Activated naive CD8-positive, alpha-beta T cell treated with anti-CD3 and anti-CD28 coated beads, Interleukin-2, amount 50 U/mL, for 16 hours (primary cell): ENCODE data around the gene WWC2.

Source experiments
- DNase-seq: peaks from one replicate; pipeline ENCODE4 v3.0.0-alpha.2; 2020; ENCODE audit warnings: low read depth, low spot score

Gene WWC2

DNA sequence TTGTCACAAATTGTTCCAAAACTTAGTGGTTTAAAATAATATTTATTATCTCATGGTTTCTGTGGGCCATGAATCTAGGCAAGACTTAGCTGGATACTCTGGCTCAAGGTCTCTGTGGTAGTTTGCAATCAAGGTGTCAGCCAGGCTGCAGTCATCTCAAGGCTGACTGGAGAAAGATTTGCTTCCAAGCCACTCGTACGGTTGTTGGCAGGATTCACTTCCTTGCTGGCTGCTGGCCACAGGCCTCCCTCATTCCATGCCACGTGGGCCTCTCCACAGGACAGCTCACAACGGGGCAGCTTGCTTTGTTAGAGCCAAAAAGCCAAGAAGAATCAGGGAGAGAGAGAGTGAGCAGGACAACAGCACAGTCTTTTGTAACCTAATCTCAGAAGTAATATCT is 101.4 kb downstream of the WWC2 start:
- DNase-seq, result no peak

GRCh38 chr4:183201331-183201730 is 102.3 kb downstream of the WWC2 start:
- no peak for DNase-seq

DNA sequence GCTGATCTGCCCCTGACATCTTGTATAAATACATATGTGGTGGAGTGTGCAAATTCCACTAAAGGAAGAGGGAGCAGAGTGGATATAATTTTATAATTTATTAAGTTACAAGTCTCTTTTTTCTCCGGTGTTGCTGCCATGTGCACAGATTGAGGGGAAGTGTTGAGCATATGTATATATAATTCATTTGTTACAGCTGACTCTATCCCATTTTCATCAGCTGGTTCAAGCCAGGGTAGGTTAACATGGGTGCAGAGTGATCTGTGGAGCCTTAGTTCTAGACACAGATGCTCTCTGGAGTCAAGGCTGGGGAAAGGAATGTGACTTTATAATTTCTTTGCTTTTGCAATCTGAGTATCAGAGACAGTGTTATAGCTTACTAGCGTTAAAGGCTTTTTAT is 103.5 kb downstream of the WWC2 start:
- DNase-seq, result no peak

GRCh38 chr4:183204793-183205192 is 105.7 kb downstream of the WWC2 start:
- no peak for DNase-seq

DNA sequence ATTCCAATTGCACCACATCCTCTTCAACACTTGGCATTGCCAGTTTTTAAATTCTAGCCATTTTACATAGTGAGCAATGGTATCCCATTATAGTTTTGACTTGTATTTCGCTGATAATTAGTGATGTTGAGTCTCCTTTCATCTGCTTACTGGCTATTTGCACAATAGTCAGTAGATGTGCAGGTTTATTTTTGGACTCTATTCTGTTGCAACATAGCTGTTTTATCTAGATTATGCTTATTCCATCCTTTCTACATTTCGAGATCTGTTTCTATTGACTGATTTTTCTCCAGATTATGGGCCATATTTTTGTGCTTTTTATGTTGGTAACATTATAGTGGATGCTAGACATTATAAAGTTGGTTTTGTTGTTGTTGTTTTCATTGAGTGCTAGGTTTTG is 106.1 kb downstream of the WWC2 start:
- DNase-seq, result no peak

DNA sequence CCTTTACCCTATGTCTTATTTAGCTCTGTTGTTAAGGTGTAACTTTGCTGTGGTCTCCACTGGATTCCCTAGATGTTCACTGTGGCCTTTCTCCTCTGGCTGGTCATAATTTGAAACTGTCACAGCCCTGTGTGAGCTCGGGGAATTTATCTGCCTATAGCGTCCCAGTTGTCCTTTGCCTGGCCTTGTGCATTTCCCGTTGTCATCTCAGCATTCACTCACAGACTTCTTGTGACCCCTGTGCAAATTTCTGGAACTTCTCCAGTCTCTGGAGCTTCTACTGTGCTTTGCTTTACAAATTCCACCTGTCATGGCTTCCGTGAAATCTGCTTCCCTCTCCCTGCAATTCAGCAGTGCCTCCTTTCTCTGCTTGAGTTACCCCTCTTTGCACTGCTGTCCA is 106.7 kb downstream of the WWC2 start:
- DNase-seq, result no peak

GRCh38 chr4:183211533-183211932 is 112.5 kb downstream of the WWC2 start:
- no peak for DNase-seq

DNA sequence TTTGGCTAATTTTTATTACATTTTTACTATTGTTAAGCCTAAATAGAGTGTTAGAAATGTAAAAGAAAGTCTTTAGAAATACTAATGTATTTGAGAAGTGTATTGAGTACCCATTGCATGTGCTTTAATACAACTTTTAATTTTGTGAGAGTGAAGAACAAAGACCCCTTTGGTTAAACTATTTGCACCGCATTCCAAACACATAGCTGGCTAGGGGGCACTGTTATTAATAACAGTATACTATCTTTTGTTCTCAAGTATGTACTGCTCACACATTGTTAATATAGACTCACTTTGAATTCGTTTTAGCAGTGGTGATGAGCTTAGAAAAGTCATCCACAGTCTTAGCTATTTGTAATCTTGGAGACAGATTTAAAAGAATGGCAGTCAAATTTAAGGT is 114.9 kb downstream of the WWC2 start:
- DNase-seq, result no peak

- no peak for DNase-seq
Observed at GRCh38 chr4:183214912-183215488, 115.9 kb downstream of the WWC2 start.

GRCh38 chr4:183220236-183220635 is 121.2 kb downstream of the WWC2 start:
- DNase-seq, result no peak

- DNase-seq, result no peak
Observed at GRCh38 chr4:183223053-183223452, 124.0 kb downstream of the WWC2 start.

- DNase-seq, result no peak
Observed at GRCh38 chr4:183229397-183229796, 130.3 kb downstream of the WWC2 start.

DNA sequence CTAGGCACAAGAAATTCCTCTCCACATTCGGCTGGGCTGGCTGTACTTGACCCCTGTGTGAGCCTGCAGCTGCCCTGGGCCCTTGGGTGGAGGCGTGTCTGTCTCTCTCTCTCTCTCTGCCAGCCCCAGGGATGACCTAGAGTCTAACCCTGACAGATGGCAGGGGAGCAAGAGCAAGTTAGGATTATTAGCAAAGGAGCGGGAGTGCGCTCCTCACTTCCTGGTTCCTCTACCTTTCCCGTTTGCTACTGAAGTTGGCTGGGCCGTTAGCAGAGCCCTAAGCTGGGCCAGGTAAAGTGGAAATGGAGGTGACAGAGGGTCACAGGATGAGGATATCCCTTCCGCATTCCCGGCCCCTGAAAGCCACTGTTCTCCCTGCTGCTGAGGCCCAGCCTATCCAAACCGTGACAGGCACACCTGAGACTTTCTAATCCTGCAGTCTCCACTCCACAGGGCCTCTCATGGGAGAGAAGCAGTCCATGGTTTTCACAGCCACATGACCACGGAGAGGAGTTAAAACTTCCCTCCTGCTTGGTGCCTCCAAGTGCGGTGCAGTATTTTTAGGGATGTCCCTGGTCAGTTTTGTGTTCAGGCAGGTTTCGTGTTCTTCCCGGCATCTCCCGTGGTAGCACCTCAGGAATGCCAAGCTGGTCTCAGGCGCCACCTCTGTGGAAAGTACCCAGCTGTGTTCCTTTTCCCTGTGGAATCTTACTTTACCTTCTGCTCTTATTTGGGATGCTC is 141.7 kb downstream of the WWC2 start:
- no peak for DNase-seq

DNA sequence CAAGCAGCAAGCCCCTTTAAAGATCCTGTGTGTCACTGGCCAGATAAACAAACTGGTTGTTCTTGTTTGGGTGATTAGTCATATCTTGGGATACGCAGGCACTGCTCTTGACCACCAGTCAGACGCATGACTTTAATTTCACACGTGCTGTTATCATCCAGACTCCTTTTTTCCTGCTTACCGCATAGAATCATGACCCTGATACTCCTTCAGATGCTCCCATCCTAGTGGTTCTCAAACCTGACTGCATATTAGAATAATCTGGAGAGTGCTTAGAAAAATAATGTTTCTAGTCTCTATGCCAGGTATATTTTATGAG is 142.2 kb downstream of the WWC2 start:
- no peak for DNase-seq

- DNase-seq, result no peak
Observed at GRCh38 chr4:183241721-183242151, 142.7 kb downstream of the WWC2 start.

- DNase-seq, result no peak
Observed at GRCh38 chr4:183242291-183242690, 143.2 kb downstream of the WWC2 start.

DNA sequence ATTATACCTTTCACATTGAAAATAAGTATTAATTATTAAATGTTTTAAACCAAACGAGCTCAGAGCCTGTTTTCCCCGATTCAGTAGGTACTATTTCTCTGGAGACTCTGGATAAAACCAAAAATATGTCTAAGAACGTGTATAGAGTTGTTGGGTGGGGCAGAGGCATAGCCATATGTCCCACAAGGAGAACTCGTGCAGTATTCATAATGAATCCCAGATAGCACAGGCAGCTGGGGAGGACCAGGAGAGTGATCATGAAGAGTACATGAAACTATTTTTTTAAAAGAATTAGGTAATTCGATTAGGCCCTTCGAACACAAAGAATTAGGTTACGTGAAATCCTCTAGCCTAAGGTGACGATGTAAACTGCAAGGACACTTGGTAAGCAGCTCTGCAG is 145.0 kb downstream of the WWC2 start:
- no peak for DNase-seq

DNA sequence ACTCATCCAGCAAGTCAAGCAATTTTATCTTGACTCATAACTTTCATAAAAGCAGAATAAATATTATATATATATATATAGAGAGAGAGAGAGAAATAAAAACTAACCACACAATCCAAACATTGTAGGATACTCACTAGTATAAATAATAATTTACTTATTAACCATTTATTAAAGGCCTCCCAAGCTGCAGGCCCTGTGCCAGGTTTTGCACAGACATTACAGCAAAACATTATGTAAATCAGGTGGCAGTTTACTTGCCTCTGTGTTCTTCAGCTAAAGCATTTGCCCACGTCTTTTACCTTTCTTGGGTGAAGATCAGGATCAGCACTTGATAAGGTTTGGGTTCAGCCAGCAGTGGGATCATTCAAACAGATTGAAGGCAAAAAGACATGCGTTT is 145.4 kb downstream of the WWC2 start:
- no peak for DNase-seq

GRCh38 chr4:183248201-183248600 is 149.1 kb downstream of the WWC2 start:
- DNase-seq, result no peak

DNA sequence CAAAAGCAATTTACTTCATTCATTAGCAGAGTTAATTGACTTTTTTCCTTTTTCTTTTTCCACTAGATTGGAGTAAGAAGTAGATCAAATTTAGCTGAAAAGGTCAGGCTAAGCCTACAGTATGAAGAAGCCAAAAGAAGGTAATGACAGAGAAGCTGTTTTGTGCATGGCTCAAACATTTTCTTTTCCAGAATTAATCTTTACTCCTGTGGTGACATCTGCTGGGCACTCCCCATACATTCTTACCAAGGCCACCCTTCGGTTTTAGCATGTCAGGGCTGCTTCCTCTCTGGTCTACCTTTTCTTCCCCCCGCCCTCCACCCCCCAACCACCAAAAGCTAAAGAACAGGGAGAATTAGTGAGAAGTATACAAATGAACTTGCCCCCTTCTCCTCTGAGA is 150.8 kb downstream of the WWC2 start:
- no peak for DNase-seq

DNA sequence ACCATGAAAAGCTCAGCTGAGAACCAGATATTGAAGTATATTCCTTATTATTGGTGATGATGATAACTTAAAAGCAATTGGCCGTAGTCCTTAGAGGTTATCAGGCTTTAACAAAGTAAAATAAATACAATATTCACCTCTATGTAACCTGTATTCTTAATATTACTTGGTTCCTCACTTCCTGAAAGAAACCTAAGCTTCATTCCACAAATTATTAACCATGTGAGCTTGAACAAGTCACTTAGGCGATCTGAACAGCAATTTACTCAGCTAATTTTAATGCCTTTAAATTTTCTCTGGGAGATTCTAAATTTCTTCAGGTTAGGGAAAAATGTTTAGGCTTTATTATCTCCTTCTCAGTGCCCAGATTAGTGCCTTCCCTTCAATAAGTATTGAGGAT is 151.8 kb downstream of the WWC2 start:
- DNase-seq, result no peak

- no peak for DNase-seq
Observed at GRCh38 chr4:183252959-183253358, 153.9 kb downstream of the WWC2 start.

GRCh38 chr4:183253451-183253850 is 154.4 kb downstream of the WWC2 start:
- no peak for DNase-seq

DNA sequence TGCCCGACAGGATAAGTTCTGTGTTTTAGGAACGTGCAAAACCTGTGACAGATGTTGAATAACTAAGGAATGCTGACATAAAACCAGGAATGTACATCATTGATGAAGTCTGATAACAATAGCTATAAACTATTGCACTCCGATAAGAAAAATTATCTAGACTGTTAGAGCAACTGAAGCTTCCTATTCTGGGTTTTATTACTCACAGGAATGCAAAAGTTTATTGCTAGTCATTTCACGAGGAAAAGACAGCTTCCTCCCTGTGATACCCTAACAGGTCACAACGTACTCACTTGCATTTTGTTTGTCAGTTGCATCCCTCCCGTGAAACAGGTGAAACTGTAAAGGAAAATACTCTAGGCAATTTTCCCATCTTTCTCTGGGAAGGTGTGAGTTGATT is 155.1 kb downstream of the WWC2 start:
- DNase-seq, result no peak
